ENCODE measurements around the gene NLN.
A peak's percentile ranks its signal among the peaks of the same experiment; 100 is the strongest.

Gene NLN

GRCh38 chr5:65737842-65738241, 15.8 kb downstream of the NLN start:
- CTCF ChIA-PET, result no interaction called here
- no peaks in the 10 kb centered on the region for H3K4me1 ChIP-seq (ENCODE audit: control insufficient read depth, insufficient read depth, low read length)

DNA sequence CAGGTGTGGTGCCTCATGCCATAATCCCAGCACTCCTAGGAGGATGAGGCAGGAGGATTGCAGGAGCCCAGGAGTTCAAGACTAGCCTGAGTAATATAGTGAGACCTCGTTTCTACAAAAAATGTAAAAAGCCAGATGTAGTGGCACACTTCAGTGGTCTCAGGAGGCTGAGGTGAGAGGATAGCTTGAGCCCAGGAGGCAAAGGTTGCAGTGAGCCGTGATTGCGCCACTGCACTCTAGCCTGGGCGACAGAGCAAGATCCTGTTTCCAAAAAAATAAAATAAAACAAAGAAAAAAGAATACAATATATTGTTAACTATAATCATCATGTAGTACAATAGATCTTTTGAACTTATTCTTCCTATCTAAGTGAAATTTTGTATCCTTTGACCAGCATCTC, 16.3 kb downstream of the NLN start:
- H3K4me3 ChIP-seq (ENCODE audit: low read depth, low read length), result no peak overlapping the region
- CTCF ChIA-PET, result interaction anchor here (0.6 kb wide), 1 partner anchor 245 kb away, joined by 4 read pairs; no protein-coding TSS in a partner anchor
- POLR2A ChIA-PET, result no interaction called here
- no peaks in the 10 kb centered on the region for H3K36me3 ChIP-seq (ENCODE audit: control insufficient read depth in 2 of 2, insufficient read depth in 1 of 2, low read length in 2 of 2)
- H3K9me3 ChIP-seq (ENCODE audit: control insufficient read depth, insufficient read depth, low read depth, low read length), result no peaks in the 10 kb centered on the region
- no peak for TF ChIP-seq YY1 (tag by site-specific recombination; IDR thresholded peaks at IDR 0.05)
- TF ChIP-seq ZNF121 (tag by site-specific recombination; IDR thresholded peaks at IDR 0.05), result 0 out of 2 replicates have a peak, but pooled peaks have one; percentile 26
- no peak overlapping the region for H3K27ac ChIP-seq (ENCODE audit: extremely low read depth, low read depth, low read length)
- no peaks in the 10 kb centered on the region for H3K4me1 ChIP-seq (ENCODE audit: control insufficient read depth, insufficient read depth, low read length)

More at GRCh38 chr5:65737842-65738241, 15.8 kb downstream of the NLN start:
- H3K4me3 ChIP-seq (ENCODE audit: low read depth, low read length), result no peak overlapping the region
- H3K36me3 ChIP-seq (ENCODE audit: control insufficient read depth in 2 of 2, insufficient read depth in 1 of 2, low read length in 2 of 2), result no peaks in the 10 kb centered on the region
- H3K27ac ChIP-seq (ENCODE audit: extremely low read depth, low read depth, low read length), result no peak overlapping the region
- POLR2A ChIA-PET, result no interaction called here
- H3K9me3 ChIP-seq (ENCODE audit: control insufficient read depth, insufficient read depth, low read depth, low read length), result no peaks in the 10 kb centered on the region
- TF ChIP-seq ZNF394 (tag by site-specific recombination; IDR thresholded peaks at IDR 0.05; ENCODE audit: borderline replicate concordance) (no peak), ZNF707 (tag by site-specific recombination; IDR thresholded peaks at IDR 0.05) (no peak), ZNF837 (tag by site-specific recombination; IDR thresholded peaks at IDR 0.05) (no peak), ZFHX2 (tag by site-specific recombination; conservative IDR thresholded peaks at IDR 0.05) (no peak), ZNF37A (tag by site-specific recombination; IDR thresholded peaks at IDR 0.05) (no peak), ZNF132 (tag by site-specific recombination; IDR thresholded peaks at IDR 0.05; ENCODE audit: borderline replicate concordance) (no peak), SETDB1 (IDR thresholded peaks at IDR 0.05; ENCODE audit: insufficient read length, low read length) (no peak)

- POLR2A ChIA-PET, result no interaction called here
- peak; percentile 84 for TF ChIP-seq ZNF146 (tag by site-specific recombination; IDR thresholded peaks at IDR 0.05)
- TF ChIP-seq, protein P1, sequence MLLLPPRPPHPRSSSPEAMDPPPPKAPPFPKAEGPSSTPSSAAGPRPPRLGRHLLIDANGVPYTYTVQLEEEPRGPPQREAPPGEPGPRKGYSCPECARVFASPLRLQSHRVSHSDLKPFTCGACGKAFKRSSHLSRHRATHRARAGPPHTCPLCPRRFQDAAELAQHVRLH (tag by site-specific recombination; IDR thresholded peaks at IDR 0.05), result peak; percentile 65
- TF ChIP-seq, protein P2, sequence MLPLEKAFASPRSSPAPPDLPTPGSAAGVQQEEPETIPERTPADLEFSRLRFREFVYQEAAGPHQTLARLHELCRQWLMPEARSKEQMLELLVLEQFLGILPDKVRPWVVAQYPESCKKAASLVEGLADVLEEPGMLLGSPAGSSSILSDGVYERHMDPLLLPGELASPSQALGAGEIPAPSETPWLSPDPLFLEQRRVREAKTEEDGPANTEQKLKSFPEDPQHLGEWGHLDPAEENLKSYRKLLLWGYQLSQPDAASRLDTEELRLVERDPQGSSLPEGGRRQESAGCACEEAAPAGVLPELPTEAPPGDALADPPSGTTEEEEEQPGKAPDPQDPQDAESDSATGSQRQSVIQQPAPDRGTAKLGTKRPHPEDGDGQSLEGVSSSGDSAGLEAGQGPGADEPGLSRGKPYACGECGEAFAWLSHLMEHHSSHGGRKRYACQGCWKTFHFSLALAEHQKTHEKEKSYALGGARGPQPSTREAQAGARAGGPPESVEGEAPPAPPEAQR (tag by site-specific recombination; IDR thresholded peaks at IDR 0.05), result no peak
- H3K4me3 ChIP-seq (ENCODE audit: low read depth, low read length), result no peak overlapping the region
- H3K27ac ChIP-seq (ENCODE audit: extremely low read depth, low read depth, low read length), result no peak overlapping the region
- H3K36me3 ChIP-seq (ENCODE audit: control insufficient read depth in 2 of 2, insufficient read depth in 1 of 2, low read length in 2 of 2), result no peaks in the 10 kb centered on the region
- no peaks in the 10 kb centered on the region for H3K4me1 ChIP-seq (ENCODE audit: control insufficient read depth, insufficient read depth, low read length)
- CTCF ChIA-PET, result interaction anchor here (0.6 kb wide), 1 partner anchor 244 kb away, joined by 4 read pairs; no protein-coding TSS in a partner anchor
- no peaks in the 10 kb centered on the region for H3K9me3 ChIP-seq (ENCODE audit: control insufficient read depth, insufficient read depth, low read depth, low read length)
These were observed 17.2 kb downstream of the NLN start for GRCh38 chr5:65739162-65739561.

DNA sequence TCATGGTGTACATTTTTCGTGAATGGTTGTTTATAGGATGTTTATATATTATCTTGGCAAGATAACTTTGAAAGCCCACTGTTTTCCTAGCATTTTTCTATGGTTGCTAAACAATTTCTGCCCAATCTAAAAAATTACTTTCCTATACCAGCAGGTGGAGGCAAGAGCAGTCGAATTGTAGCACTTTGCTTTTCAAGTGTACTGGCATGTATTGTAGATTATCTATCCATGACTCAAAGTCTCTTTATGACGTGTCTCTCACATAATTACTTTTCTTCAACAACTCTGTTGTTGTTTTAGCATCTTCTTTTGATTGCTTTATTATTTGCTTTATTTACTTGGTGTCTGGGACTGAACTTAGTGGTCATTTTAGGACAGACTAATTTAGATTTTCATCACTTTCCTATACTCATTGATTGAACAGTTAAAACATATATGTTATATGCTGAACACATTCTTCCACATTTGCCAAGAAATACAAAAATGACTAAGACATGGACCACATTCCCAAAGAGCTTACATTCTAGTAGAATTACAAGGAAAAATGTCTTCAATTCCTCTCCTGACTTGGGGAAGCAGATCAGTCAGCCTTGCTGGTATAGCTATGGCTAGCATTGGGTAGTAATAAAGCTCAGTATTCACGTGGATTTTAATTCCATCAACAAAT, 20.7 kb downstream of the NLN start:
- ChIA-PET CTCF (interaction anchor here (0.6 to 2.6 kb wide), 17 partner anchors 14 to 474 kb away, joined by 3 to 14 read pairs (median 3); no protein-coding TSS in a partner anchor), POLR2A (no interaction called here)
- Histone ChIP-seq H3K4me1 (ENCODE audit: control insufficient read depth, insufficient read depth, low read length) (no peaks in the 10 kb centered on the region), H3K9me3 (ENCODE audit: control insufficient read depth, insufficient read depth, low read depth, low read length) (no peaks in the 10 kb centered on the region), H3K4me3 (ENCODE audit: low read depth, low read length) (no peak overlapping the region), H3K36me3 (ENCODE audit: control insufficient read depth in 2 of 2, insufficient read depth in 1 of 2, low read length in 2 of 2) (no peaks in the 10 kb centered on the region), H3K27ac (ENCODE audit: extremely low read depth, low read depth, low read length) (no peak overlapping the region)
- TF ChIP-seq ZNF785 (tag by site-specific recombination; IDR thresholded peaks at IDR 0.05) (no peak), ZNF654 (tag by site-specific recombination; IDR thresholded peaks at IDR 0.05; ENCODE audit: low read depth) (peak; percentile 88), TRIM28 (IDR thresholded peaks at IDR 0.05; ENCODE audit: borderline replicate concordance, low read length) (no peak), ZNF292 (tag by site-specific recombination; IDR thresholded peaks at IDR 0.05; ENCODE audit: borderline replicate concordance, low read depth) (no peak), ZNF169 (tag by site-specific recombination; IDR thresholded peaks at IDR 0.05) (no peak), MYNN (tag by site-specific recombination; IDR thresholded peaks at IDR 0.05; ENCODE audit: borderline replicate concordance) (no peak), ZNF660 (tag by site-specific recombination; IDR thresholded peaks at IDR 0.05) (no peak), ZFHX2 (tag by site-specific recombination; conservative IDR thresholded peaks at IDR 0.05) (no peak), ZBTB17 (tag by site-specific recombination; IDR thresholded peaks at IDR 0.05) (peak; percentile 23; the same call in 1 of the 2 replicates), ZNF629 (tag by site-specific recombination; IDR thresholded peaks at IDR 0.05) (peak; percentile 92)
- TF ChIP-seq, protein P3, sequence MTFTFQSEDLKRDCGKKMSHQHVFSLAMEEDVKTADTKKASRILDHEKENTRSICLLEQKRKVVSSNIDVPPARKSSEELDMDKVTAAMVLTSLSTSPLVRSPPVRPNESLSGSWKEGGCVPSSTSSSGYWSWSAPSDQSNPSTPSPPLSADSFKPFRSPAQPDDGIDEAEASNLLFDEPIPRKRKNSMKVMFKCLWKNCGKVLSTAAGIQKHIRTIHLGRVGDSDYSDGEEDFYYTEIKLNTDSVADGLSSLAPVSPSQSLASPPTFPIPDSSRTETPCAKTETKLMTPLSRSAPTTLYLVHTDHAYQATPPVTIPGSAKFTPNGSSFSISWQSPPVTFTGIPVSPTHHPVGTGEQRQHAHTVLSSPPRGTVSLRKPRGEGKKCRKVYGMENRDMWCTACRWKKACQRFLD (tag by site-specific recombination; IDR thresholded peaks at IDR 0.05), result no peak
- TF ChIP-seq, protein P4, sequence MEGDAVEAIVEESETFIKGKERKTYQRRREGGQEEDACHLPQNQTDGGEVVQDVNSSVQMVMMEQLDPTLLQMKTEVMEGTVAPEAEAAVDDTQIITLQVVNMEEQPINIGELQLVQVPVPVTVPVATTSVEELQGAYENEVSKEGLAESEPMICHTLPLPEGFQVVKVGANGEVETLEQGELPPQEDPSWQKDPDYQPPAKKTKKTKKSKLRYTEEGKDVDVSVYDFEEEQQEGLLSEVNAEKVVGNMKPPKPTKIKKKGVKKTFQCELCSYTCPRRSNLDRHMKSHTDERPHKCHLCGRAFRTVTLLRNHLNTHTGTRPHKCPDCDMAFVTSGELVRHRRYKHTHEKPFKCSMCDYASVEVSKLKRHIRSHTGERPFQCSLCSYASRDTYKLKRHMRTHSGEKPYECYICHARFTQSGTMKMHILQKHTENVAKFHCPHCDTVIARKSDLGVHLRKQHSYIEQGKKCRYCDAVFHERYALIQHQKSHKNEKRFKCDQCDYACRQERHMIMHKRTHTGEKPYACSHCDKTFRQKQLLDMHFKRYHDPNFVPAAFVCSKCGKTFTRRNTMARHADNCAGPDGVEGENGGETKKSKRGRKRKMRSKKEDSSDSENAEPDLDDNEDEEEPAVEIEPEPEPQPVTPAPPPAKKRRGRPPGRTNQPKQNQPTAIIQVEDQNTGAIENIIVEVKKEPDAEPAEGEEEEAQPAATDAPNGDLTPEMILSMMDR (tag by site-specific recombination; IDR thresholded peaks at IDR 0.05), result peak; percentile 41; the same call in 1 of the 2 replicates
